ENCODE results near the gene IGSF21. TPM values are rescaled to one million over a fixed set of nuclear protein-coding genes. Genes with fewer than 3 reads are reported as not detected.

IGSF21 gene
- total RNA-seq, 1 donor from 2014 or later = not detected

DNA sequence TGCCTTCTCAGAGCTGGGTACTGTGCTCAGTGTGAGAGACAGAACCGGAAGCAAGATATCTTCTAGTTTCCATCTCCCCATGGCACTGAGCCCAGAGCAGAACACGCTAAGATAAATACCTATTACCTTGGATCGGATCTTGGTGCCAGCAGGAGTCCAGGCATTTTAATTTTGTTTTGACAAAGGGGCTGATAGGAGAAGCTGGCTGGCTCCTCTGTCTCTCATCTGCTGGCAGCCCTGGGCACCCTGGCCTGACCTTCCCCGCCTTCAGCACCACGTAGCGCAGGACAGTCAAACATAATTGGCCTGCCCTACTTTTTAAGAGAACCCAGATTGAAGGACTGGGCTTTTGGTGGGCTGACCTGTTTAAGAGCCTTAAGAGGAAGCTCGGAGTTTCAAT, 212.5 kb downstream of the IGSF21 start:
- DNase-seq (ENCODE audit: low read depth) = no peak
- TF ChIP-seq, protein P1, sequence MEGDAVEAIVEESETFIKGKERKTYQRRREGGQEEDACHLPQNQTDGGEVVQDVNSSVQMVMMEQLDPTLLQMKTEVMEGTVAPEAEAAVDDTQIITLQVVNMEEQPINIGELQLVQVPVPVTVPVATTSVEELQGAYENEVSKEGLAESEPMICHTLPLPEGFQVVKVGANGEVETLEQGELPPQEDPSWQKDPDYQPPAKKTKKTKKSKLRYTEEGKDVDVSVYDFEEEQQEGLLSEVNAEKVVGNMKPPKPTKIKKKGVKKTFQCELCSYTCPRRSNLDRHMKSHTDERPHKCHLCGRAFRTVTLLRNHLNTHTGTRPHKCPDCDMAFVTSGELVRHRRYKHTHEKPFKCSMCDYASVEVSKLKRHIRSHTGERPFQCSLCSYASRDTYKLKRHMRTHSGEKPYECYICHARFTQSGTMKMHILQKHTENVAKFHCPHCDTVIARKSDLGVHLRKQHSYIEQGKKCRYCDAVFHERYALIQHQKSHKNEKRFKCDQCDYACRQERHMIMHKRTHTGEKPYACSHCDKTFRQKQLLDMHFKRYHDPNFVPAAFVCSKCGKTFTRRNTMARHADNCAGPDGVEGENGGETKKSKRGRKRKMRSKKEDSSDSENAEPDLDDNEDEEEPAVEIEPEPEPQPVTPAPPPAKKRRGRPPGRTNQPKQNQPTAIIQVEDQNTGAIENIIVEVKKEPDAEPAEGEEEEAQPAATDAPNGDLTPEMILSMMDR (conservative IDR thresholded peaks at IDR 0.05; ENCODE audit: low read depth, low read length) = no peak
- no peak overlapping the region for H3K4me3 ChIP-seq (ENCODE audit: low read depth, low read length)

DNA sequence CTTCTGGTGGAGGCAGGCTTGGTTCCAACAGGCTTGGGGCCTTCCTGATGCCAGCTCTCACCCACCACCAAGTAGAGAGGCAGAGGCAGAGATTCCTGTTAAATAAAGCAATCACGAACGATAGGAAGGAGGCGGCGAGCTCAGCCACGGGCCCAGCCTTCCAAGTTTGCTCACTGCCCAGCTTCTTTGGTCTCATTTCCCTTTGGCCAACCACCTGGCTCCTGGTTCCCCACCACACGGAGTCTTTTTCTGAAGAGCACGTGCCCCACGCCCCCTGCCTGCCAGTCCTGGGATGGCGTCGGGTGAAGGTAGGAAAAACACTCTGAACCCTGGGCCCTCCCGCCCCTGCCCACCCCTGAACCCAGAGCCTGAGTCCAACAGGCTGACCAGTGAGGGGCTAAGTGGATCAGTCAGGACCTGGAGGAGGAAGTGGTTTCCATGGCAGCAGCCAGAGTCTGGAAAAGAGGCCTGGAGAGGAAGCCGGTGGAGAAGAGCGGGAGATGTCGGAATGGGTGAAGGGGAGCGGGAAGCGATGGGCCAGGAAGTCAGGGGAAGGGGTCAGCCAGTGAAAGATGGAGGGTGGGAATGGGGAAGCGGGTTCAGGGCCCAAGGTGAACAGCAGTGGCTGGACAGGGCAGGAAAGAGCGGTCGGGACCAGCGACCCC, 214.9 kb downstream of the IGSF21 start:
- no peak for DNase-seq (ENCODE audit: low read depth)
- TF ChIP-seq, protein P1 (conservative IDR thresholded peaks at IDR 0.05; ENCODE audit: low read depth, low read length) = peak; percentile 36
- no peak overlapping the region for H3K4me3 ChIP-seq (ENCODE audit: low read depth, low read length)

DNA sequence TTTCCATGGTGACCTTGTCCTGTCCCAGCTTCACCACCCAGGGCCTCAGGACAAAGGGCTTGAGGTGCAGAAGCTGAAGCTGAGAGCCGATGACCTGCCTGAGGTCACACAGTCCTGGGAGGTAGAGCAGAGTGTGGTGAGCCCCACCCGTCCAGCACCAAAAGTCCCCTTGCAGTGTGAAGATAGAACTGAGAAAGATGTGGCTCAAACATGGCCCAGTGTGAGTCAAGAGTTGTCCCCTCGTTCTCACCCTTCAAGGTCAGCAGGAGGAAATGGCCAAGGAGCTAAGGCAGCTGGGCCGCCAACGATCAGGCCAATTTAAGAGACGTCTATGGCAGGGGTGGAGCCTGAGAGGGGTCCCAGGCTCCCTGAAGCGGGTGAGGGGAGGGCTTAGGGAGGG, 215.7 kb downstream of the IGSF21 start:
- DNase-seq (ENCODE audit: low read depth) = no peak

DNA sequence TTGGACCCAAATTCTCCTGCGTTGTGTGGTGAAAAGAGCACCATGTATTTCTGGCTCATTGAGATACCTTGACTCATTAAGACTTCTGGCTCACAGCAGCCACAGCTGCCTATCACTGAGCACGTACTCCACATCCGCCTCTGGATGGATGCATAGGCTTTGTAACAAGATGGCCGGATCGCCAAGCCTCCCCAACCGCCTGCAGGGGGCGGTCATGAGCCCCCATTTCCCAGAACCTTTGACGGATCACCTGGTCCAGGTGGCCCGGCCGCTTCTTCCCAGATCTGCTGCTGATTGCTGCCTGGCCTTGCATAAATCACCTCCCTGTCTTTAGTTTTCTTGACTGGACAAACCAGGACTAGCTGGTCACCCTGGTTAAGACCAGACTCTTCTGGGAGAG, 216.6 kb downstream of the IGSF21 start:
- TF ChIP-seq, protein P1 (conservative IDR thresholded peaks at IDR 0.05; ENCODE audit: low read depth, low read length) = peak; percentile 45
- no peak for DNase-seq (ENCODE audit: low read depth)
- H3K4me3 ChIP-seq (ENCODE audit: low read depth, low read length) = no peak overlapping the region

More for the DNA sequence above, 215.7 kb downstream of the IGSF21 start:
- H3K4me3 ChIP-seq (ENCODE audit: low read depth, low read length) = no peak overlapping the region
- TF ChIP-seq, protein P1 (conservative IDR thresholded peaks at IDR 0.05; ENCODE audit: low read depth, low read length) = no peak

DNA sequence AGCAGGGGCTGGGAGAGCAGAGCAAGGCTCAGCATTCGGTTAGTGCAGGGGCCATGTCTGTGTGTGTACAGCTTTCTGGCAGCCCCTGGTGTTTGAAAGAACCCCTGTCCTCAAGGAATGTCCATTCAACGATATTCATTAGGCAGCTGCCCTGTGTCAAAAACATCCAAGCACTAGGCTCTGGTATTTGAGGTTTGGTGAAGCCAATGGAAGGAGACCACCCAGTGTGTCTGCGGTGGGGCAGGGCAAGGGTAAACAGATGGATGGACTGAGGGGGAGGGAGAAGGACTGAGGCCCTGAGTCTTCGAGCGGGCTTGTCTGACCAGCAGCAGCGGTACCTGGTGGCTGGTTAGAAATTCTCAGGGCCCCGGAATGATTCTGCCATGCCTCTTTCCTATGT, 217.5 kb downstream of the IGSF21 start:
- no peak overlapping the region for H3K4me3 ChIP-seq (ENCODE audit: low read depth, low read length)
- DNase-seq (ENCODE audit: low read depth) = no peak
- TF ChIP-seq, protein P1 (conservative IDR thresholded peaks at IDR 0.05; ENCODE audit: low read depth, low read length) = no peak

DNA sequence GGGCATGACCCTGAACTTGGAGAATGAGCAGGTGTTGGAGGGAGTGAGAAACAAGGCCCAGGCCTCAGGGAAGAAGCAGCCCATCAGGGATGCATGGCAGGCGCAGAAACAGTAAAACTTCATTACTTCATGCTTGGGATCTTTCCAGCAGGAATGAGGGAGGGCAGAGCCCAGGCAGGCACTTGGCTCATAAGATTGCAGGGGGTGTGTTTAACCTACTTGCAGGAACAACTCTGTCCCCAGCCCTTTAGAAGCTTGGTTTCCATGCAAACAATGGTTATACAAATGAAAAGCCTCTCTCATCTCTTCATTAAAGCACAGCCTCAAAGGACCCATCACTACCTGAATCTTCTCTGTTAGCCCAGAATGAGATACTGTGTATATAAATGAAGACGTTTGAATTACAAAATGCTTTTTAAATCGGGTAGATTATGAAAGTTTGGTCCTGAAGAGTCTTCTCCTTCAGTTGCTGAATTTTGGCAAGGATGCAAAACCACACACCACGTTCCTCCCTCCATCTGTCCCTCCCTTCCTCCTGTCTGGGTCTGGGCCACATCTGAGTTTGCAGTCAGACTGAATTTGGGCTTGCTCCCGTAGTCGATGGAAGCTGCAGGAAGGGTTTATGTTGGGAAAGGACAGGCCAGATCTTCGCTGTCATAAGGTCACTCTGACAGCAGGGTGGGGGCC, 218.8 kb downstream of the IGSF21 start:
- no peak overlapping the region for H3K4me3 ChIP-seq (ENCODE audit: low read depth, low read length)
- TF ChIP-seq, protein P1 (conservative IDR thresholded peaks at IDR 0.05; ENCODE audit: low read depth, low read length) = no peak
- no peak for DNase-seq (ENCODE audit: low read depth)
